DOHH2 (cell line): ENCODE results near the gene ZNF780B.
"Not testable (repeated sequence)": the region's sequence is repeated elsewhere in the genome, so short reads cannot be mapped to it uniquely, and the experiment has no call there.

Source experiments
- H3F3A ChIP-seq: fragments of 200-600 bp; sonication (generic), shearing (Covaris generic); 2 replicates; pipeline ENCODE4 v1.6.0; 2016; ENCODE audit warnings: antibody characterized with exemption, mild to moderate bottlenecking; ENCODE audit not compliant: control insufficient read depth, insufficient read depth
- H3K27ac ChIP-seq: fragments of 200-600 bp; sonication (generic); 2 replicates; pipeline ENCODE4 v1.5.1; 2014; ENCODE audit warnings: low read depth, mild to moderate bottlenecking, low read length, moderate library complexity
- H3K27me3 ChIP-seq: fragments of 200-600 bp; sonication (generic); 2 replicates; pipeline ENCODE4 v1.6.1; 2014; ENCODE audit warnings: mild to moderate bottlenecking, low read length, mixed read lengths; ENCODE audit not compliant: control insufficient read depth
- H3K36me3 ChIP-seq: fragments of 200-600 bp; sonication (generic); 2 replicates; pipeline ENCODE4 v1.6.1; 2014; ENCODE audit warnings: mild to moderate bottlenecking, low read length, moderate library complexity, mixed read lengths; ENCODE audit not compliant: control insufficient read depth
- H3K4me1 ChIP-seq: fragments of 200-600 bp; sonication (generic); 2 replicates; pipeline ENCODE4 v1.6.1; 2014; ENCODE audit warnings: mild to moderate bottlenecking, low read length, mixed read lengths; ENCODE audit not compliant: control insufficient read depth
- H3K4me2 ChIP-seq: fragments of 200-600 bp; sonication (generic); 2 replicates; pipeline ENCODE4 v1.6.0; 2014; ENCODE audit warnings: mild to moderate bottlenecking, low read length, moderate library complexity
- H3K4me3 ChIP-seq: fragments of 200-600 bp; sonication (generic); 2 replicates; pipeline ENCODE4 v1.5.1; 2014; ENCODE audit warnings: mild to moderate bottlenecking, low read length, mixed read lengths
- H3K79me2 ChIP-seq: fragments of 200-600 bp; sonication (generic); 2 replicates; pipeline ENCODE4 v1.6.1; 2014; ENCODE audit warnings: mild to moderate bottlenecking, low read length, mixed read lengths; ENCODE audit not compliant: control insufficient read depth
- H3K9me2 ChIP-seq: fragments of 200-600 bp; sonication (generic); replicated peaks from 2 replicates; pipeline ENCODE4 v1.6.1; 2014; ENCODE audit warnings: mild to moderate bottlenecking, low read length, mixed read lengths; ENCODE audit not compliant: control insufficient read depth
- H3K9me3 ChIP-seq: fragments of 200-600 bp; sonication (generic); 2 replicates; pipeline ENCODE4 v1.6.1; 2014; ENCODE audit warnings: antibody characterized with exemption, low read length, mixed read lengths; ENCODE audit not compliant: control insufficient read depth, insufficient read depth
- H4K20me1 ChIP-seq: fragments of 200-600 bp; sonication (generic); 2 replicates; pipeline ENCODE4 v1.6.0; 2014; ENCODE audit warnings: low read depth, mild to moderate bottlenecking, antibody characterized with exemption, low read length, moderate library complexity; ENCODE audit not compliant: control insufficient read depth, insufficient read depth
- EZH2phosphoT487 ChIP-seq: fragments of 200-600 bp; sonication (generic); IDR thresholded peaks from 2 replicates; pipeline ENCODE4 v1.6.1; 2017; ENCODE audit warnings: borderline replicate concordance, mild to moderate bottlenecking, antibody characterized with exemption, low read length, moderate library complexity, mixed read lengths
- TF ChIP-seq, protein P1 (sequence below): fragments of 200-600 bp; sonication (generic); IDR thresholded peaks from one replicate; pipeline ENCODE4 v1.5.1; 2014; ENCODE audit warnings: antibody characterized with exemption, mild to moderate bottlenecking, low read depth, low read length; ENCODE audit not compliant: poor library complexity, severe bottlenecking

ZNF780B gene

DNA sequence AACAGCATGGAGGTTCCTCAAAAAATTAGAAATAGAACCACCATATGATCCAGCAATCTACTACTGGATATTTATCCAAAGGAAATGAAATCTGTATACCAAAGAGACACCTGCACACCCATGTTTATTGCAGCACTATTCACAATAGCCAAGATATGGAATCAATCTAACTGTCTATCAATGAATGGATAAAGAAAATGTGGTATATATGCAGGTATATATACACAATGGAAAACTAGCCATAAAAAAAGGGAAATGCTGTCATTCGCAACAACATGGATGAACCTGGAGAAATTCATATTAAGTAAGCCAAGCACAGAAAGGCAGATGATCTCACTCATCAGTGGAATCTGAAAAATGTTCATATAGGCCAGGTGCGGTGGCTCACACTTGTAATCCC is 2.5 kb downstream of the ZNF780B start:
- Histone ChIP-seq H3K9me3 (peaks cover 9% of the 10 kb centered on the region), H3K79me2 (peaks cover 76% of the 10 kb centered on the region), H3K4me2 (0 out of 2 replicates have a peak overlapping the region, but pooled peaks have one; percentile 14)

DNA sequence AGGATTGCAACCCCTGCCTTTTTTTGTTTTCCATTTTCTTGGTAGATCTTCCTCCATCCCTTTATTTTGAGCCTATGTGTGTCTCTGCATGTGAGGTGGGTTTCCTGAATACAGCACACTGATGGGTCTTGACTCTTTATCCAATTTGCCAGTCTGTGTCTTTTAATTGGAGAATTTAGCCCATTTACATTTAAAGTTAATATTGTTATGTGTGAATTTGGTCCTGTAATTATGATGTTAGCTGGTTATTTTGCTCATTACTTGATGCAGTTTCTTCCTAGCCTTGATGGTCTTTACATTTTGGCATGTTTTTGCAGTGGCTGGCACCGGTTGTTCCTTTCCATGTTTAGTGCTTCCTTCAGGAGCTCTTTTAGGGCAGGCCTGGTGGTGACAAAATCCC is 14.3 kb downstream of the ZNF780B start:
- H3F3A ChIP-seq, H3K9me2 ChIP-seq, H3K9me3 ChIP-seq, H3K4me1 ChIP-seq, H3K27ac ChIP-seq, H3K4me3 ChIP-seq, H4K20me1 ChIP-seq, H3K4me2 ChIP-seq, H3K27me3 ChIP-seq, H3K79me2 ChIP-seq: not testable (repeated sequence)
- H3K36me3 ChIP-seq: peaks cover 33% of the 10 kb centered on the region

More for the DNA sequence above, 2.5 kb downstream of the ZNF780B start:
- H3F3A ChIP-seq: 0 out of 2 replicates have a peak, but pooled peaks cover 3% of the 10 kb centered on the region
- no peaks in the 10 kb centered on the region for H4K20me1 ChIP-seq
- peaks cover 16% of the 10 kb centered on the region for H3K36me3 ChIP-seq
- H3K4me1 ChIP-seq: peaks cover 29% of the 10 kb centered on the region
- no peaks in the 10 kb centered on the region; the same call in 1 of the 2 replicates for H3K27me3 ChIP-seq
- H3K4me3 ChIP-seq: no peak overlapping the region
- H3K27ac ChIP-seq: no peak overlapping the region
- H3K9me2 ChIP-seq: no peaks in the 10 kb centered on the region
- TF ChIP-seq, protein P1, sequence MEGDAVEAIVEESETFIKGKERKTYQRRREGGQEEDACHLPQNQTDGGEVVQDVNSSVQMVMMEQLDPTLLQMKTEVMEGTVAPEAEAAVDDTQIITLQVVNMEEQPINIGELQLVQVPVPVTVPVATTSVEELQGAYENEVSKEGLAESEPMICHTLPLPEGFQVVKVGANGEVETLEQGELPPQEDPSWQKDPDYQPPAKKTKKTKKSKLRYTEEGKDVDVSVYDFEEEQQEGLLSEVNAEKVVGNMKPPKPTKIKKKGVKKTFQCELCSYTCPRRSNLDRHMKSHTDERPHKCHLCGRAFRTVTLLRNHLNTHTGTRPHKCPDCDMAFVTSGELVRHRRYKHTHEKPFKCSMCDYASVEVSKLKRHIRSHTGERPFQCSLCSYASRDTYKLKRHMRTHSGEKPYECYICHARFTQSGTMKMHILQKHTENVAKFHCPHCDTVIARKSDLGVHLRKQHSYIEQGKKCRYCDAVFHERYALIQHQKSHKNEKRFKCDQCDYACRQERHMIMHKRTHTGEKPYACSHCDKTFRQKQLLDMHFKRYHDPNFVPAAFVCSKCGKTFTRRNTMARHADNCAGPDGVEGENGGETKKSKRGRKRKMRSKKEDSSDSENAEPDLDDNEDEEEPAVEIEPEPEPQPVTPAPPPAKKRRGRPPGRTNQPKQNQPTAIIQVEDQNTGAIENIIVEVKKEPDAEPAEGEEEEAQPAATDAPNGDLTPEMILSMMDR: no peak
- no peak for TF ChIP-seq EZH2phosphoT487

DNA sequence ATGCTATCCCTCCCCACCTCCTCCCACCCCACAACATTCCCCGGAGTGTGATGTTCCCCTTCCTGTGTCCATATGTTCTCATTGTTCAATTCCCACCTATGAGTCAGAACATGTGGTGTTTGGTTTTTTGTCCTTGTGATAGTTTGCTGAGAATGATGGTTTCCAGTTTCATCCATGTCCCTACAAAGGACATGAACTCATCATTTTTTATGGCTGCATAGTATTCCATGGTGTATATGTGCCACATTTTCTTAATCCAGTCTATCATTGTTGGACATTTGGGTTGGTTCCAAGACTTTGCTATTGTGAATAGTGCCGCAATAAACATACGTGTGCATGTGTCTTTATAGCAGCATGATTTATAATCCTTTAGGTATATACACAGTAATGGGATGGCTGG is 18.0 kb downstream of the ZNF780B start:
- not testable (repeated sequence) for H3K4me3 ChIP-seq, H3K9me2 ChIP-seq, H4K20me1 ChIP-seq, H3K27ac ChIP-seq, H3F3A ChIP-seq, H3K4me2 ChIP-seq, H3K27me3 ChIP-seq, H3K79me2 ChIP-seq, H3K4me1 ChIP-seq
- H3K9me3 ChIP-seq: peaks cover 36% of the 10 kb centered on the region
- peaks cover 27% of the 10 kb centered on the region for H3K36me3 ChIP-seq

DNA sequence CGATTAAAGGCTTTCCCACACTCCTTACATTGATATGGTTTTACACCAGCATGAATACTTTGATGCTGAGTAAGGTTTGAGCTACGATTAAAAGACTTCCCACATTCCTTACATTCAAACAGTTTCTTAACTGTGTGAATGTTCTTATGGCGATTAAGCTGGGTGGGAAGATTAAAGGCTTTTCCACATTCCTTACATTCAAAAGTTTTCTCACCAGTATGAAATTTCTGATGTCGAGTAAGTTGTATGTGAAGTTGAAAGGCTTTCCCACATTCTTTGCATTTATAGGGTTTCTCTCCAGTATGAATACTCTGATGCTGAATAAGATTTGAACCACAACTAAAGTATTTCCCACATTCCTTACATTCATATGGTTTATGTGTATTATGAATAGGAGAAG is 20.0 kb downstream of the ZNF780B start:
- H3K4me1 ChIP-seq: no peaks in the 10 kb centered on the region
- no peak overlapping the region for H3K4me2 ChIP-seq
- no peak overlapping the region for H3K4me3 ChIP-seq
- H3K27ac ChIP-seq: no peak overlapping the region
- no peak for TF ChIP-seq EZH2phosphoT487
- TF ChIP-seq, protein P1: no peak
- peaks cover 27% of the 10 kb centered on the region for H3K36me3 ChIP-seq
- no peaks in the 10 kb centered on the region for H4K20me1 ChIP-seq
- H3K9me2 ChIP-seq: no peaks in the 10 kb centered on the region
- H3F3A ChIP-seq: no peaks in the 10 kb centered on the region
- H3K27me3 ChIP-seq: no peaks in the 10 kb centered on the region
- peaks cover 43% of the 10 kb centered on the region for H3K9me3 ChIP-seq
- H3K79me2 ChIP-seq: no peaks in the 10 kb centered on the region
